Thyroid gland (tissue), 4 donors: ENCODE results near the gene TTLL10. TPM values are rescaled to one million over a fixed set of nuclear protein-coding genes. Genes with fewer than 3 reads are reported as not detected.

Experiments
- DNase-seq, 2 donors: peaks; one replicate each; pipeline ENCODE4 v3.0.0-alpha.2; 2019
- H3K27ac ChIP-seq, 3 donors: fragments of 200-600 bp; sonication (generic); 1 replicate in 2 of 3; 2 replicates in 1 of 3; pipeline ENCODE4 v1.5.1; 2016 to 2019; ENCODE audit warnings: mild to moderate bottlenecking in 1 of 3, moderate library complexity in 1 of 3
- H3K27me3 ChIP-seq: fragments of 200-600 bp; sonication (generic); one replicate; pipeline ENCODE4 v1.5.1; 2019
- H3K36me3 ChIP-seq, 2 donors: fragments of 200-600 bp; sonication (generic); one replicate each; pipeline ENCODE4 v1.5.1; 2016 to 2019
- H3K4me1 ChIP-seq, 2 donors: fragments of 200-600 bp; sonication (generic); one replicate each; pipeline ENCODE4 v1.5.1; 2017 to 2019
- H3K4me3 ChIP-seq, 3 donors: fragments of 200-600 bp; sonication (generic); replicated peaks in 1 of 3; 1 replicate in 2 of 3; 2 replicates in 1 of 3; pipeline ENCODE4 v1.5.1; 2016; ENCODE audit warnings: mild to moderate bottlenecking in 1 of 3
- H3K9me3 ChIP-seq: fragments of 200-600 bp; sonication (generic); one replicate; pipeline ENCODE4 v1.5.1; 2017
- POLR2A ChIP-seq, 2 donors: fragments of 450-650 bp; IDR thresholded peaks; one replicate each; pipeline ENCODE4 v1.6.1; 2017; ENCODE audit warnings: antibody characterized with exemption in 2 of 2, mild to moderate bottlenecking in 2 of 2, moderate library complexity in 1 of 2
- WGBS, 2 donors: methylation state at CpG; one replicate each; pipeline ENCODE4 v1.1.5; 2017; 5-methylcytosine and 5-hydroxymethylcytosine counted together
- intact Hi-C: fragments of 100-400 bp; cut with DNase I; formaldehyde crosslinking; loops from one replicate; pipeline ENCODE4 v1.15.1; 2023
- total RNA-seq, 4 donors: library from RNA; depleted of rRNA; stranded (reverse); fragments of >200 nt; gene quantifications; one replicate each; pipeline ENCODE4 v1.2.3, GENCODE V29; 2016
- TF ChIP-seq, protein P1 (sequence below), 6 experiments: fragments of 200-600 bp in 3 of 6; fragments of 450-650 bp in 3 of 6; sonication (generic) in 3 of 6; IDR thresholded peaks; one replicate each; pipeline ENCODE4 v1.5.1; 2016 to 2019; ENCODE audit warnings: antibody characterized with exemption in 6 of 6, mild to moderate bottlenecking in 2 of 6, inconsistent platforms in 1 of 6, moderate library complexity in 1 of 6

TTLL10 gene
- total RNA-seq, 4 donors from 2014 or later, result 0.13 to 0.29 TPM; not detected in 2

DNA sequence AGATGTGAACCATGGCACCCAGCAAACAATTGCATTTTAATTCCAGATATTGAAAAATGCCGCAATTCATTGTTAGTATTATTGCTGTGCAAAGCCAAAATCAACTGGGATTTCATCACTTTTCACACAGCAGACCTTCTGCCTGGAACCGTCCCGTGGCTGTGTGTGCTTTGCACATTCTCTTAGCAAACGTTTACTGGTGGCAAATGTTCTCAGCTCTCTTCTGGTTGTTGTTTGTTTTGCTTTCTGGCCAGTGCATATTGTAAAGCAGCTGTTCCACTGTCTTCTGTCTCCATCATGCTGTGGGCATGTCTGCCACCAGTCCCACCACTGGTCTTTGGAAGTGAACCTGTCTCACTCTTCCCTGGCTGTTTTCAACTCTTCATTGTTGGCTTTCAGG is 19.8 kb upstream of the TTLL10 start:
- Histone ChIP-seq H3K27ac (no peak overlapping the region), H3K27me3 (no peaks in the 10 kb centered on the region), H3K4me3 (no peak overlapping the region), H3K36me3 (no peaks in the 10 kb centered on the region), H3K4me1 (peaks cover 10 to 20% of the 10 kb centered on the region in 2 donors), H3K9me3 (no peaks in the 10 kb centered on the region)
- intact Hi-C loops, result no loop called here
- DNase-seq, result no peak
- no peak for TF ChIP-seq POLR2A (IDR thresholded peaks at IDR 0.05)
- TF ChIP-seq, protein P1, sequence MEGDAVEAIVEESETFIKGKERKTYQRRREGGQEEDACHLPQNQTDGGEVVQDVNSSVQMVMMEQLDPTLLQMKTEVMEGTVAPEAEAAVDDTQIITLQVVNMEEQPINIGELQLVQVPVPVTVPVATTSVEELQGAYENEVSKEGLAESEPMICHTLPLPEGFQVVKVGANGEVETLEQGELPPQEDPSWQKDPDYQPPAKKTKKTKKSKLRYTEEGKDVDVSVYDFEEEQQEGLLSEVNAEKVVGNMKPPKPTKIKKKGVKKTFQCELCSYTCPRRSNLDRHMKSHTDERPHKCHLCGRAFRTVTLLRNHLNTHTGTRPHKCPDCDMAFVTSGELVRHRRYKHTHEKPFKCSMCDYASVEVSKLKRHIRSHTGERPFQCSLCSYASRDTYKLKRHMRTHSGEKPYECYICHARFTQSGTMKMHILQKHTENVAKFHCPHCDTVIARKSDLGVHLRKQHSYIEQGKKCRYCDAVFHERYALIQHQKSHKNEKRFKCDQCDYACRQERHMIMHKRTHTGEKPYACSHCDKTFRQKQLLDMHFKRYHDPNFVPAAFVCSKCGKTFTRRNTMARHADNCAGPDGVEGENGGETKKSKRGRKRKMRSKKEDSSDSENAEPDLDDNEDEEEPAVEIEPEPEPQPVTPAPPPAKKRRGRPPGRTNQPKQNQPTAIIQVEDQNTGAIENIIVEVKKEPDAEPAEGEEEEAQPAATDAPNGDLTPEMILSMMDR (IDR thresholded peaks at IDR 0.05), result no peak
- 62 to 67% methylated on average over 4 of the region's 4 CpGs for WGBS, 2 donors

GRCh38 chr1:1155258-1155657 is 18.4 kb upstream of the TTLL10 start:
- intact Hi-C loops, result no loop called here

DNA sequence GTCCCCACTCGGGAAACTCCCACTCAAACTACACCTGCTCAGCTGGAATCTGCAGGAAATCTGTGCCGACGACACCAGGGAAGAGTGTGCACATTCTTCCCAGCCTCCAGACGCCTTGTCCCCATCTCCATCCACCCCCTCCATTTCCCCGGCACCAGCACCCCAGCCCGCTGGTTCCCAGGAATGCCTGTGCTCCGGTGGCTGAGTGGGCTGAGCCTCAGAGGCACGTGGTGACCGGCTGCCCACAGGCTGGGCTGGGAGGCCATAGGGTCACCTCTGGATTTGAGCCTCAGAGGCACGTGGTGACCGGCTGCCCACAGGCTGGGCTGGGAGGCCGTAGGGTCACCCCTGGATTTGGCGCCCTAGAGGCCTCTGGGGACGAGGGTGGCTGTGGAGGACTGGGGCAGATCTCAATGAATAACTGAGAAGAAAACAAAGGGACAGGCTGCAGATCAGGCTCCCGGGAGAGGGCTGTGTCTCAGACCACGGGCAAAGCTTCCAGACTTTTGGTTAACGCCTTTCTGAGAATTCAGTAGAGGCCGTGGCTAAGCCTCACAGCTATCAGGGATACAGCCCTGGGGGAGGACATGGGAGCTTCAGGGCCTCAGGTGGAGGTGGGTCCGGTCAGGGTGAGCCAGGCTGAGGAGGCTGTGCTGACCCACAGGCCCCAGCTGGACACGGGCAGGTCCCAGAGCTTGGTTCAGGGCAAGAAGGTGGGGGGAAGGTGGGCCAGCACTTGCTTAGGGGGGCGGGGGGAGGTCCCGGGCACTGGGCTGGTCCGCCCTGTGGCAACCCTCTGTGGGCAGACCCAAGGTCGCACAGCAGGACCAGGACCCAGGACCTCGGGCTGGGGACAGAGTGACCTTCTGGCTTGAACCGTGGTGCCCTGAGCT is 17.3 kb upstream of the TTLL10 start:
- Histone ChIP-seq H3K4me1 (peaks cover 10 to 21% of the 10 kb centered on the region in 2 donors), H3K4me3 (no peak overlapping the region), H3K36me3 (no peaks in the 10 kb centered on the region), H3K27ac (no peak overlapping the region), H3K9me3 (no peaks in the 10 kb centered on the region), H3K27me3 (no peaks in the 10 kb centered on the region)
- TF ChIP-seq, protein P1 (IDR thresholded peaks at IDR 0.05), result no peak
- no peak for TF ChIP-seq POLR2A (IDR thresholded peaks at IDR 0.05)
- intact Hi-C loops, result no loop called here
- DNase-seq, result peak; percentile 67 to 73
- 65 to 69% methylated on average over 20 to 23 of the region's 26 CpGs for WGBS, 2 donors

More at GRCh38 chr1:1155258-1155657, 18.4 kb upstream of the TTLL10 start:
- Histone ChIP-seq H3K4me1 (peaks cover 10 to 21% of the 10 kb centered on the region in 2 donors), H3K4me3 (no peak overlapping the region), H3K36me3 (no peaks in the 10 kb centered on the region), H3K27ac (no peak overlapping the region), H3K9me3 (no peaks in the 10 kb centered on the region), H3K27me3 (no peaks in the 10 kb centered on the region)
- WGBS, 2 donors, result 85 to 89% methylated on average over 10 of the region's 10 CpGs
- no peak for DNase-seq
- no peak for TF ChIP-seq POLR2A (IDR thresholded peaks at IDR 0.05)
- TF ChIP-seq, protein P1 (IDR thresholded peaks at IDR 0.05), result no peak

DNA sequence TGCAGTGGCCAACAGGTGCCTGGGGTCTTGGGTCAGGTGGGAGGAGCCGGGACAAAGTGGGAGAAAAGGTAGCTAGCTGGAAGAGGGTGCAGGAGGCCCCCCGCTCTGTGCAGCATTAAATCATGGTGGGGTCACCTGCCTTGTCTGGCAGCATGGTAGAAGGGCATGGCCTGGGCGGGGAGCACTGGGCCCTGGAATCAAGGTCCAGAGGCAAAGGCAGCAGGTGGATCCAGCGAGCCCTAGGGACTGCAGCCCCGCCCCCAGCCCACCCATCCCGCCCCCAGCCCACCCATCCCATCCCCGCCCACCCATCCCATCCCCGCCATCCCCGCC is 16.7 kb upstream of the TTLL10 start:
- intact Hi-C loops, result no loop called here
- 79 to 90% methylated on average over 3 to 4 of the region's 9 CpGs for WGBS, 2 donors

More for the DNA sequence above, 16.7 kb upstream of the TTLL10 start:
- H3K4me3 ChIP-seq, result no peak overlapping the region
- no peak overlapping the region for H3K27ac ChIP-seq
- TF ChIP-seq, protein P1 (IDR thresholded peaks at IDR 0.05), result no peak
- TF ChIP-seq POLR2A (IDR thresholded peaks at IDR 0.05), result no peak
- H3K27me3 ChIP-seq, result no peaks in the 10 kb centered on the region
- peak in 1 of 2 donors; percentile 12 for DNase-seq
- H3K4me1 ChIP-seq, result peaks cover 11 to 22% of the 10 kb centered on the region in 2 donors
- H3K9me3 ChIP-seq, result no peaks in the 10 kb centered on the region
- H3K36me3 ChIP-seq, result no peaks in the 10 kb centered on the region
